ENCODE measurements around the gene C19orf53. TPM values are rescaled to one million over a fixed set of nuclear protein-coding genes. Genes with fewer than 3 reads are reported as not detected.

C19orf53 gene
- total RNA-seq (100 to 1,000 TPM in 1 of 2 donors, 10 to 100 TPM in 1; 31.1 to 136 TPM), polyA plus RNA-seq (ENCODE audit: insufficient read length in 2 of 2) (100 to 1,000 TPM; 122 to 129 TPM)
- long read RNA-seq, donor 1, transcript C19orf53-202 (3 exons, 873 nt), result major isoform, 110 of 114 reads
- long read RNA-seq, donor 1, partial matches to known transcripts, result 0 of 114 reads
- long read RNA-seq, donor 1, other reads (novel, unspliced or antisense), result 0 of 114 reads
- long read RNA-seq, donor 2, transcript C19orf53-202 (3 exons, 873 nt), result major isoform, 52 of 62 reads
- long read RNA-seq, donor 2, partial matches to known transcripts, result 7 of 62 reads
- long read RNA-seq, donor 2, other reads (novel, unspliced or antisense), result 0 of 62 reads
- long read RNA-seq, donor 3, transcript C19orf53-202 (3 exons, 873 nt), result major isoform, 77 of 80 reads
- long read RNA-seq, donor 3, partial matches to known transcripts, result 0 of 80 reads
- long read RNA-seq, donor 3, other reads (novel, unspliced or antisense), result 0 of 80 reads
- long read RNA-seq, donor 4, transcript C19orf53-202 (3 exons, 873 nt), result major isoform, 165 of 191 reads
- long read RNA-seq, donor 4, partial matches to known transcripts, result 19 of 191 reads
- long read RNA-seq, donor 4, other reads (novel, unspliced or antisense), result 0 of 191 reads

DNA sequence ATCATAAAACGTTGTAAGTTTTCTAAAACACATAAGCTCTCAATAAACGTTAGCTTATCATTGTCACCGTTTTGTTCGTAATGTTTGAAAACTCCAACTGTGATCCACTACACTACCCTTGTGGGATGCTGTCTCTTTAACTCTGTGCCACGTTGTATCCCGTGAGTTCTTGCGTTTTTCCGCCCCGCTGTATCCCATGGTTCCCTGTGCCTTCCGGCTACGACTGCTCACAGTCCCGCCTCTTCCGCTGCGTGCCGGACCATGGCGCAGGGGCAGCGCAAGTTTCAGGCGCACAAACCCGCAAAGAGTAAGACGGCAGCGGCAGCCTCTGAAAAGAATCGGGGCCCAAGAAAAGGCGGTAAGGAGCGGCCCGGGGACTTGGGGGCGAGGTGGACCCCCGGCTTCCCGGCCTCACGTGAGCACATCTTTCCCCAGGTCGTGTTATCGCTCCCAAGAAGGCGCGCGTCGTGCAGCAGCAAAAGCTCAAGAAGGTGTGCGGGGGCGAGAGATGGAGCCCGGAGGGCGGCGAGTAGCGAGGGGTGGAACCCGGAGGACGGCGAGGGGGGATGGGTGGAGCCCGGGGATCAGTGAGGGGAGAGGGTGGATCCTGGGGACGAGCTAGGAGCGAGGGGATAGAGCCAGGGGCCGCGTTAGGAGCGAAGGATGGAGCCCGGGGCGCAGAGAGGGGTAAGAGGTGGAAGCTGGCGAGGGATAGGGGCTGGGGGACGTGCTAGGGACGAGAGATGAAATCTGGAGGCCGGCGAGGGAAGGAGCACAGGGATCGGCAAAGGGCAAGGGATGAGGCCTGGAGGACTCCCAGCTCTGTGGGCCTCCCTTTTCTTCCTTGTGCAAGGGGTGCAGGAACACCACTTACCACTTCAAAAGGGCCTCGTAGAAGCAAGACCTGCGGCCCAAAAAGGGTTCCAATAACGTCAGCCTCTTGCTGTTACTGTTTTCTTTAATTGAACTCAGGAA, at the start of gene C19orf53:
TSS of gene C19orf53 (plus strand) at position 240 of the 975 bp plus-strand sequence. CDS start at position 262, 22 bp downstream.
- DNase-seq (ENCODE audit: low read depth in 4 of 6, low spot score in 6 of 6), result peak; percentile 79 to 97 (median 88)
- no peaks in the 10 kb centered on the region for H3K9me3 ChIP-seq (ENCODE audit: control insufficient read depth, insufficient read depth, low read length)
- peaks cover 18% of the 10 kb centered on the region for H3K4me1 ChIP-seq (ENCODE audit: control insufficient read depth, insufficient read depth, low read length)
- H3K27me3 ChIP-seq (ENCODE audit: control insufficient read depth, insufficient read depth, low read length), result no peaks in the 10 kb centered on the region
- peaks cover 71% of the 10 kb centered on the region for H3K36me3 ChIP-seq (ENCODE audit: control insufficient read depth, insufficient read depth, low read length)
- peak within 1 kb of the TSS; percentile 98 for H3K4me3 ChIP-seq (ENCODE audit: low read depth, low read length)
- H3K27ac ChIP-seq (ENCODE audit: low read depth, low read length), result peak within 1 kb of the TSS; percentile 94
- WGBS (ENCODE audit: insufficient coverage), result under 1% methylated on average over 58 of the region's 61 CpGs

DNA sequence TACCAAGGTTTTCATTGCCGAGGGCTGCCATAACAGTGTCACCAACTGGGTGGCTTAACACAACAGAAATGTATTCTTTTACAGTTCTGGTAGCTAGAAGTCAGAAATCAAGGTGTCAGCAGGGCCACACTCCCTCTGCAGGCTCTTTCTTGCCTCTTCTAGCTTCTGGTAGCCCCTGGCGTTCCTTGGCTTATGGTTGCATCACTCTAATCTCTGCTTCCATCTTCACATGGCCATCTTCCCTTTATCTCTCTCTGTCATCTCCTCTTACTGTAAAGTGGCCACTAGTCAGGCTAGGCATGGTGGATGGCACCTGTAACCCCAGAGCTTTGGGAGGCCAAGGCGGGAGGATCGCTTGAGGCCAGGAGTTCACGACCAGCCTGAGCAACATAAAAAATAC, 47.9 kb upstream of the C19orf53 start:
- 100% methylated on average over 1 of the region's 5 CpGs for WGBS (ENCODE audit: insufficient coverage)
- H3K4me3 ChIP-seq (ENCODE audit: low read depth, low read length), result no peak overlapping the region

GRCh38 chr19:13727798-13728197, 46.5 kb upstream of the C19orf53 start:
- no peak for DNase-seq (ENCODE audit: low read depth in 4 of 6, low spot score in 6 of 6)
- no peaks in the 10 kb centered on the region for H3K36me3 ChIP-seq (ENCODE audit: control insufficient read depth, insufficient read depth, low read length)
- no peaks in the 10 kb centered on the region for H3K9me3 ChIP-seq (ENCODE audit: control insufficient read depth, insufficient read depth, low read length)
- no peak overlapping the region for H3K4me3 ChIP-seq (ENCODE audit: low read depth, low read length)
- H3K27me3 ChIP-seq (ENCODE audit: control insufficient read depth, insufficient read depth, low read length), result no peaks in the 10 kb centered on the region
- 49% methylated on average over 2 of the region's 8 CpGs for WGBS (ENCODE audit: insufficient coverage)
- H3K27ac ChIP-seq (ENCODE audit: low read depth, low read length), result no peak overlapping the region
- H3K4me1 ChIP-seq (ENCODE audit: control insufficient read depth, insufficient read depth, low read length), result peaks cover 21% of the 10 kb centered on the region

More for the DNA sequence above, 47.9 kb upstream of the C19orf53 start:
- Histone ChIP-seq H3K4me1 (ENCODE audit: control insufficient read depth, insufficient read depth, low read length) (peaks cover 11% of the 10 kb centered on the region), H3K9me3 (ENCODE audit: control insufficient read depth, insufficient read depth, low read length) (no peaks in the 10 kb centered on the region), H3K27me3 (ENCODE audit: control insufficient read depth, insufficient read depth, low read length) (no peaks in the 10 kb centered on the region), H3K27ac (ENCODE audit: low read depth, low read length) (no peak overlapping the region), H3K36me3 (ENCODE audit: control insufficient read depth, insufficient read depth, low read length) (no peaks in the 10 kb centered on the region)
- no peak for DNase-seq (ENCODE audit: low read depth in 4 of 6, low spot score in 6 of 6)

- Histone ChIP-seq H3K27ac (ENCODE audit: low read depth, low read length) (no peak overlapping the region), H3K27me3 (ENCODE audit: control insufficient read depth, insufficient read depth, low read length) (no peaks in the 10 kb centered on the region), H3K4me1 (ENCODE audit: control insufficient read depth, insufficient read depth, low read length) (peaks cover 21% of the 10 kb centered on the region), H3K36me3 (ENCODE audit: control insufficient read depth, insufficient read depth, low read length) (peaks cover 6% of the 10 kb centered on the region), H3K9me3 (ENCODE audit: control insufficient read depth, insufficient read depth, low read length) (no peaks in the 10 kb centered on the region), H3K4me3 (ENCODE audit: low read depth, low read length) (no peak overlapping the region)
- no CpG with 5 or more reads among the region's 2 CpGs for WGBS (ENCODE audit: insufficient coverage)
- DNase-seq (ENCODE audit: low read depth in 4 of 6, low spot score in 6 of 6), result no peak
Observed at GRCh38 chr19:13729859-13730258, 44.4 kb upstream of the C19orf53 start.

GRCh38 chr19:13731147-13731964, 42.9 kb upstream of the C19orf53 start:
- H3K27ac ChIP-seq (ENCODE audit: low read depth, low read length), result peak overlapping the region; percentile 88
- peaks cover 6% of the 10 kb centered on the region for H3K36me3 ChIP-seq (ENCODE audit: control insufficient read depth, insufficient read depth, low read length)
- no peaks in the 10 kb centered on the region for H3K27me3 ChIP-seq (ENCODE audit: control insufficient read depth, insufficient read depth, low read length)
- peaks cover 21% of the 10 kb centered on the region for H3K4me1 ChIP-seq (ENCODE audit: control insufficient read depth, insufficient read depth, low read length)
- DNase-seq (ENCODE audit: low read depth in 4 of 6, low spot score in 6 of 6), result peak; percentile 88 to 99 (median 92)
- WGBS (ENCODE audit: insufficient coverage), result under 1% methylated on average over 35 of the region's 39 CpGs
- peak overlapping the region; percentile 78 for H3K4me3 ChIP-seq (ENCODE audit: low read depth, low read length)
- H3K9me3 ChIP-seq (ENCODE audit: control insufficient read depth, insufficient read depth, low read length), result no peaks in the 10 kb centered on the region

GRCh38 chr19:13732337-13732736, 41.9 kb upstream of the C19orf53 start:
- Histone ChIP-seq H3K4me3 (ENCODE audit: low read depth, low read length) (peak overlapping the region; percentile 78), H3K27ac (ENCODE audit: low read depth, low read length) (no peak overlapping the region), H3K36me3 (ENCODE audit: control insufficient read depth, insufficient read depth, low read length) (peaks cover 6% of the 10 kb centered on the region), H3K27me3 (ENCODE audit: control insufficient read depth, insufficient read depth, low read length) (no peaks in the 10 kb centered on the region), H3K4me1 (ENCODE audit: control insufficient read depth, insufficient read depth, low read length) (peaks cover 21% of the 10 kb centered on the region), H3K9me3 (ENCODE audit: control insufficient read depth, insufficient read depth, low read length) (no peaks in the 10 kb centered on the region)
- 97% methylated on average over 7 of the region's 8 CpGs for WGBS (ENCODE audit: insufficient coverage)
- DNase-seq (ENCODE audit: low read depth in 4 of 6, low spot score in 6 of 6), result no peak

- Histone ChIP-seq H3K9me3 (ENCODE audit: control insufficient read depth, insufficient read depth, low read length) (no peaks in the 10 kb centered on the region), H3K27me3 (ENCODE audit: control insufficient read depth, insufficient read depth, low read length) (no peaks in the 10 kb centered on the region), H3K36me3 (ENCODE audit: control insufficient read depth, insufficient read depth, low read length) (peaks cover 6% of the 10 kb centered on the region), H3K4me1 (ENCODE audit: control insufficient read depth, insufficient read depth, low read length) (peaks cover 21% of the 10 kb centered on the region), H3K27ac (ENCODE audit: low read depth, low read length) (no peak overlapping the region), H3K4me3 (ENCODE audit: low read depth, low read length) (no peak overlapping the region)
- DNase-seq (ENCODE audit: low read depth in 4 of 6, low spot score in 6 of 6), result no peak
- 100% methylated on average over 2 of the region's 2 CpGs for WGBS (ENCODE audit: insufficient coverage)
Observed at GRCh38 chr19:13734751-13735150, 39.5 kb upstream of the C19orf53 start.

DNA sequence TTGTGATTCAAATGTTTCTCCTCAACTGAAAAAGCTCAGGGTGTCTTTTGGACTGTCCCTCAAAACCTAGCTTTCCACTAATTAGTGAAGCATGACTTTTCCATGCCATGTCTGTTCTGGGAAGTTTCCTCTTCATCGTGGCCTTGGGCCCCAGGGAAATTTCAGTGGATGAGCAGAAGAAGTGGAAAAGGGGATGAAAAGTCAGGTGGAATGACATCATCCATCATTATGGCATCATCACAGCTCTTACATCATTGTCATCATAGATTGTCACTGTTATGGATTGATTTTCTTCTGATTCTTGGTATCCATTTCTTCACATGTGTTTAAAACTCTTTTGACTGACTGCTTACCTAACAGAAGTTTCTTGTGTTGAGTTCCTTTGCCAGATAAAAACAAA, 36.2 kb upstream of the C19orf53 start:
- Histone ChIP-seq H3K36me3 (ENCODE audit: control insufficient read depth, insufficient read depth, low read length) (peaks cover 6% of the 10 kb centered on the region), H3K4me1 (ENCODE audit: control insufficient read depth, insufficient read depth, low read length) (no peaks in the 10 kb centered on the region), H3K9me3 (ENCODE audit: control insufficient read depth, insufficient read depth, low read length) (no peaks in the 10 kb centered on the region), H3K4me3 (ENCODE audit: low read depth, low read length) (no peak overlapping the region), H3K27me3 (ENCODE audit: control insufficient read depth, insufficient read depth, low read length) (no peaks in the 10 kb centered on the region), H3K27ac (ENCODE audit: low read depth, low read length) (no peak overlapping the region)
- no peak for DNase-seq (ENCODE audit: low read depth in 4 of 6, low spot score in 6 of 6)
- WGBS (ENCODE audit: insufficient coverage), result no CpG with 5 or more reads among the region's 1 CpG
